SU-DHL-6 (cell line): ENCODE data around the gene SRGN.

Source experiments
- CTCF ChIP-seq: fragments of 200-600 bp; sonication (generic); IDR thresholded peaks from one replicate; pipeline ENCODE4 v1.5.1; 2017; ENCODE audit warnings: antibody characterized with exemption, mild to moderate bottlenecking, low read length, moderate library complexity; ENCODE audit not compliant: insufficient read depth, poor library complexity, severe bottlenecking
- EZH2phosphoT487 ChIP-seq: fragments of 200-600 bp; sonication (generic), shearing (Covaris generic); conservative IDR thresholded peaks from 2 replicates; pipeline ENCODE4 v1.6.1; 2018; ENCODE audit warnings: mild to moderate bottlenecking, antibody characterized with exemption, low read length, moderate library complexity, mixed read lengths

- no peak for TF ChIP-seq CTCF
- TF ChIP-seq EZH2phosphoT487: no peak
These were observed 31.8 kb upstream of the SRGN start for GRCh38 chr10:69056129-69056528.
